ENCODE data around the gene DCAF5. TPM values are rescaled to one million over a fixed set of nuclear protein-coding genes. Genes with fewer than 3 reads are reported as not detected.

The DCAF5 gene
- total and polyA plus RNA-seq, 2 of the 8 experiments (the other 6 are each of a cell fraction or from before 2014, with no cell fraction given) = 24.3 to 31.0 TPM

GRCh38 chr14:69092840-69093422 is 60.0 kb downstream of the DCAF5 start (continued):
- TF ChIP-seq CTCF (IDR thresholded peaks at IDR 0.05; ENCODE audit: control extremely low read depth in 1 of 3, insufficient read depth in 1 of 3, low read depth in 1 of 3, low read length in 3 of 3) = no peak
- TF ChIP-seq E2F6 (IDR thresholded peaks at IDR 0.05) = no peak
- TF ChIP-seq POLR2AphosphoS5 (IDR thresholded peaks at IDR 0.05; ENCODE audit: low read depth, low read length) = no peak
